HG03378 (cell line): Measurements from ENCODE around the gene ZDHHC11B.
"Not testable (repeated sequence)": the region's sequence is repeated elsewhere in the genome, so short reads cannot be mapped to it uniquely, and the experiment has no call there.

Source experiments
- ATAC-seq: cut with Tn5 transposase; IDR thresholded peaks from one replicate; pipeline ENCODE4 v1.9.1; 2021; ENCODE audit warnings: mild to moderate bottlenecking, moderate library complexity; ENCODE audit not compliant: unreplicated experiment

ZDHHC11B gene

GRCh38 chr5:770585-770984, 13.9 kb downstream of the ZDHHC11B start:
- not testable (repeated sequence) for ATAC-seq

GRCh38 chr5:769485-770145, 14.9 kb downstream of the ZDHHC11B start:
- ATAC-seq: not testable (repeated sequence)

- no peak for ATAC-seq
Measured at GRCh38 chr5:766666-767431, 17.7 kb downstream of the ZDHHC11B start.

GRCh38 chr5:765948-766631, 18.4 kb downstream of the ZDHHC11B start:
- ATAC-seq: no peak

GRCh38 chr5:763998-764781, 20.3 kb downstream of the ZDHHC11B start:
- ATAC-seq: no peak

- no peak for ATAC-seq
Measured at GRCh38 chr5:763397-763796, 21.1 kb downstream of the ZDHHC11B start.

GRCh38 chr5:762996-763395, 21.5 kb downstream of the ZDHHC11B start:
- ATAC-seq: not testable (repeated sequence)

GRCh38 chr5:761854-762710, 22.4 kb downstream of the ZDHHC11B start:
- ATAC-seq: no peak

- no peak for ATAC-seq
Measured at GRCh38 chr5:761059-761771, 23.3 kb downstream of the ZDHHC11B start.

GRCh38 chr5:760363-761058, 24.0 kb downstream of the ZDHHC11B start:
- ATAC-seq: no peak

- no peak for ATAC-seq
Measured at GRCh38 chr5:759781-760362, 24.7 kb downstream of the ZDHHC11B start.

GRCh38 chr5:759111-759751, 25.3 kb downstream of the ZDHHC11B start:
- ATAC-seq: no peak

GRCh38 chr5:758698-759053, 25.9 kb downstream of the ZDHHC11B start:
- no peak for ATAC-seq

GRCh38 chr5:757931-758697, 26.4 kb downstream of the ZDHHC11B start:
- ATAC-seq: no peak

GRCh38 chr5:757346-757930, 27.1 kb downstream of the ZDHHC11B start:
- no peak for ATAC-seq

GRCh38 chr5:756865-757345, 27.6 kb downstream of the ZDHHC11B start:
- ATAC-seq: no peak

GRCh38 chr5:756171-756570, 28.4 kb downstream of the ZDHHC11B start:
- ATAC-seq: no peak
